Gastroesophageal sphincter (tissue), 4 donors: ENCODE data around the gene SRGN. TPM values are rescaled to one million over a fixed set of nuclear protein-coding genes. Genes with fewer than 3 reads are reported as not detected.
A peak's percentile ranks its signal among the peaks of the same experiment; 100 is the strongest.

ENCODE experiments used
- ATAC-seq: fragments of 150-250 bp; one replicate; pipeline ENCODE4 v1.9.1; 2016; ENCODE audit warnings: mild to moderate bottlenecking, moderate library complexity
- H3K27ac ChIP-seq, 4 donors: fragments of 200-600 bp; sonication (generic) in 3 of 4; 1 replicate in 3 of 4; 2 replicates in 1 of 4; pipeline ENCODE4 v1.5.1; 2016 to 2019
- H3K27me3 ChIP-seq: fragments of 200-600 bp; sonication (generic); one replicate; pipeline ENCODE4 v1.5.1; 2019
- H3K36me3 ChIP-seq, 2 donors: fragments of 200-600 bp; sonication (generic); one replicate each; pipeline ENCODE4 v1.5.1; 2019; ENCODE audit warnings: control low read depth in 1 of 2
- H3K4me1 ChIP-seq, 3 donors: fragments of 200-600 bp; sonication (generic); 1 replicate in 2 of 3; 2 replicates in 1 of 3; pipeline ENCODE4 v1.5.1; 2016 to 2019; ENCODE audit warnings: control low read depth in 2 of 3
- H3K4me3 ChIP-seq, 2 donors: fragments of 200-600 bp; sonication (generic); one replicate each; pipeline ENCODE4 v1.5.1; 2019; ENCODE audit warnings: mild to moderate bottlenecking in 1 of 2, moderate library complexity in 1 of 2
- H3K9me3 ChIP-seq, 3 donors: fragments of 200-600 bp; sonication (generic); one replicate each; pipeline ENCODE4 v1.5.1; 2017 to 2019; ENCODE audit warnings: control low read depth in 2 of 3
- CTCF ChIP-seq, 4 experiments: fragments of 200-600 bp in 2 of 4; fragments of 450-650 bp in 2 of 4; sonication (generic) in 1 of 4; IDR thresholded peaks; one replicate each; pipeline ENCODE4 v1.5.1; 2017 to 2019; ENCODE audit warnings: antibody characterized with exemption in 4 of 4, mild to moderate bottlenecking in 2 of 4, moderate library complexity in 2 of 4
- EP300 ChIP-seq: sonication (generic); formaldehyde crosslinking; IDR thresholded peaks from one replicate; pipeline ENCODE4 v1.6.1; 2017; ENCODE audit warnings: antibody characterized with exemption, mild to moderate bottlenecking
- POLR2A ChIP-seq, 2 donors: fragments of 450-650 bp; IDR thresholded peaks; one replicate each; pipeline ENCODE4 v1.6.1; 2017; ENCODE audit warnings: antibody characterized with exemption in 2 of 2, mild to moderate bottlenecking in 2 of 2, moderate library complexity in 1 of 2
- POLR2AphosphoS5 ChIP-seq: sonication (generic); formaldehyde crosslinking; IDR thresholded peaks from one replicate; pipeline ENCODE4 v1.6.1; 2017; ENCODE audit warnings: antibody characterized with exemption
- WGBS, 2 donors: methylation state at CpG; one replicate each; pipeline ENCODE4 v1.1.5; 2018; ENCODE audit warnings: low coverage in 1 of 2; 5-methylcytosine and 5-hydroxymethylcytosine counted together
- total RNA-seq, 4 donors: library from RNA; depleted of rRNA; stranded (reverse); fragments of >200 nt; gene quantifications; one replicate each; pipeline ENCODE4 v1.1.0, GENCODE V29; 2016

The SRGN gene
- total RNA-seq, 4 donors from 2014 or later, result 14.9 to 143 (median 97.8) TPM

- TF ChIP-seq CTCF (IDR thresholded peaks at IDR 0.05), result no peak
- no peak for TF ChIP-seq POLR2A (IDR thresholded peaks at IDR 0.05)
- TF ChIP-seq EP300, result no peak
- no peak for TF ChIP-seq POLR2AphosphoS5
- H3K36me3 ChIP-seq, result no peaks in the 10 kb centered on the region
- H3K27me3 ChIP-seq, result no peaks in the 10 kb centered on the region
- H3K9me3 ChIP-seq, result no peaks in the 10 kb centered on the region
- H3K27ac ChIP-seq, result no peak overlapping the region
- ATAC-seq, result no peak
- WGBS, 2 donors, result 75 to 91% methylated on average over 2 to 4 of the region's 4 CpGs
- no peaks in the 10 kb centered on the region for H3K4me1 ChIP-seq
- H3K4me3 ChIP-seq, result no peak overlapping the region
Measured at GRCh38 chr10:69075431-69075830, 12.5 kb upstream of the SRGN start.

GRCh38 chr10:69078311-69078710 is 9.6 kb upstream of the SRGN start:
- Histone ChIP-seq H3K9me3 (no peaks in the 10 kb centered on the region), H3K4me1 (no peaks in the 10 kb centered on the region), H3K4me3 (no peak overlapping the region), H3K27ac (no peak overlapping the region), H3K36me3 (no peaks in the 10 kb centered on the region), H3K27me3 (no peaks in the 10 kb centered on the region)
- TF ChIP-seq CTCF (IDR thresholded peaks at IDR 0.05) (no peak), EP300 (no peak), POLR2AphosphoS5 (no peak), POLR2A (IDR thresholded peaks at IDR 0.05) (no peak)
- no peak for ATAC-seq
- WGBS, 2 donors, result 70% methylated on average over 2 of the region's 2 CpGs; no CpG with 5 or more reads in 1 of the 2 donors

GRCh38 chr10:69080226-69080625 is 7.7 kb upstream of the SRGN start:
- no peak for ATAC-seq
- WGBS, 2 donors, result 75 to 76% methylated on average over 3 to 4 of the region's 4 CpGs

GRCh38 chr10:69086001-69086509 is 1.8 kb upstream of the SRGN start:
- H3K27me3 ChIP-seq, result no peaks in the 10 kb centered on the region
- no peaks in the 10 kb centered on the region for H3K4me1 ChIP-seq
- no peaks in the 10 kb centered on the region for H3K36me3 ChIP-seq
- TF ChIP-seq EP300, result no peak
- no peak for TF ChIP-seq POLR2A (IDR thresholded peaks at IDR 0.05)
- TF ChIP-seq POLR2AphosphoS5, result no peak
- no peak for TF ChIP-seq CTCF (IDR thresholded peaks at IDR 0.05)
- WGBS, 2 donors, result 46 to 52% methylated on average over 6 to 7 of the region's 9 CpGs
- no peaks in the 10 kb centered on the region for H3K9me3 ChIP-seq
- peak overlapping the region in 3 of 4 donors; percentile 44 to 84 (median 71) for H3K27ac ChIP-seq
- H3K4me3 ChIP-seq, result peak overlapping the region in 1 of 2 donors; percentile 13
- peak; percentile 13 for ATAC-seq

More at GRCh38 chr10:69080226-69080625, 7.7 kb upstream of the SRGN start:
- H3K27me3 ChIP-seq, result no peaks in the 10 kb centered on the region
- no peaks in the 10 kb centered on the region for H3K36me3 ChIP-seq
- TF ChIP-seq POLR2AphosphoS5 (no peak), POLR2A (IDR thresholded peaks at IDR 0.05) (no peak), EP300 (no peak), CTCF (IDR thresholded peaks at IDR 0.05) (no peak)
- H3K27ac ChIP-seq, result no peak overlapping the region
- H3K4me3 ChIP-seq, result no peak overlapping the region
- no peaks in the 10 kb centered on the region for H3K4me1 ChIP-seq
- no peaks in the 10 kb centered on the region for H3K9me3 ChIP-seq

- Histone ChIP-seq H3K4me1 (peaks cover 0 to 4% (median 0%) of the 10 kb centered on the region in 3 donors), H3K4me3 (peak overlapping the region; percentile 41 to 46), H3K9me3 (no peaks in the 10 kb centered on the region), H3K27me3 (no peaks in the 10 kb centered on the region), H3K27ac (peak overlapping the region; percentile 71 to 84 (median 74)), H3K36me3 (no peaks in the 10 kb centered on the region)
- no peak for TF ChIP-seq POLR2AphosphoS5
- WGBS, 2 donors, result 52 to 78% methylated on average over 3 of the region's 3 CpGs
- ATAC-seq, result no peak
Measured at GRCh38 chr10:69088471-69088769, 517 bp downstream of the SRGN start.
